Fibroblast of lung (primary cell): Measurements from ENCODE around the gene GALNT17.

Source experiments
- CTCF ChIP-seq, 2 donors: IDR thresholded peaks in 1 of 2; conservative IDR thresholded peaks in 1 of 2; 1 replicate in 1 of 2; 2 replicates in 1 of 2; pipeline ENCODE4 v1.5.1; 2011 to 2012; ENCODE audit warnings: low read length in 2 of 2, control low read depth in 1 of 2, inconsistent platforms in 1 of 2, low read depth in 1 of 2, mild to moderate bottlenecking in 1 of 2
- EZH2 ChIP-seq: IDR thresholded peaks from 2 replicates; pipeline ENCODE4 v1.5.1; 2012; ENCODE audit warnings: low read length, control low read depth, mild to moderate bottlenecking; ENCODE audit errors: missing control alignments

GRCh38 chr7:71543396-71543795 lies 411.5 kb downstream of the GALNT17 start:
- no peak for TF ChIP-seq EZH2
- no peak for TF ChIP-seq CTCF (conservative IDR thresholded peaks at IDR 0.05 in 1 of 2, IDR thresholded peaks at IDR 0.05 in 1 of 2; ENCODE audit: low read depth in 1 of 2, low read length in 2 of 2)
